ENCODE results near the gene PPP2R2C.

The PPP2R2C gene

GRCh38 chr4:6379767-6380745, 92.4 kb downstream of the PPP2R2C start:
- TF ChIP-seq JUND (IDR thresholded peaks at IDR 0.05; ENCODE audit: low read depth) = no peak
- in situ Hi-C loops (cut with HindIII; ENCODE audit: low pct_unique_long_range_greater_than_20kb, low sequenced_read_pairs) = no loop called here

GRCh38 chr4:6378493-6379445, 93.6 kb downstream of the PPP2R2C start:
- no peak for DNase-seq (ENCODE audit: low read depth in 1 of 2, low spot score in 1 of 2)
- in situ Hi-C loops (cut with HindIII; ENCODE audit: low pct_unique_long_range_greater_than_20kb, low sequenced_read_pairs) = no loop called here
- TF ChIP-seq JUND (IDR thresholded peaks at IDR 0.05; ENCODE audit: low read depth) = no peak

More at GRCh38 chr4:6379767-6380745, 92.4 kb downstream of the PPP2R2C start:
- no peak for DNase-seq (ENCODE audit: low read depth in 1 of 2, low spot score in 1 of 2)

GRCh38 chr4:6377626-6378492, 94.6 kb downstream of the PPP2R2C start:
- in situ Hi-C loops (cut with HindIII; ENCODE audit: low pct_unique_long_range_greater_than_20kb, low sequenced_read_pairs) = no loop called here
- no peak for TF ChIP-seq JUND (IDR thresholded peaks at IDR 0.05; ENCODE audit: low read depth)
- DNase-seq (ENCODE audit: low read depth in 1 of 2, low spot score in 1 of 2) = no peak

GRCh38 chr4:6375620-6376295, 96.7 kb downstream of the PPP2R2C start:
- no peak for TF ChIP-seq JUND (IDR thresholded peaks at IDR 0.05; ENCODE audit: low read depth)
- in situ Hi-C loops (cut with HindIII; ENCODE audit: low pct_unique_long_range_greater_than_20kb, low sequenced_read_pairs) = no loop called here
- no peak for DNase-seq (ENCODE audit: low read depth in 1 of 2, low spot score in 1 of 2)

GRCh38 chr4:6374575-6374974, 97.8 kb downstream of the PPP2R2C start:
- no peak for DNase-seq (ENCODE audit: low read depth in 1 of 2, low spot score in 1 of 2)
- in situ Hi-C loops (cut with HindIII; ENCODE audit: low pct_unique_long_range_greater_than_20kb, low sequenced_read_pairs) = no loop called here
- TF ChIP-seq JUND (IDR thresholded peaks at IDR 0.05; ENCODE audit: low read depth) = no peak

- DNase-seq (ENCODE audit: low read depth in 1 of 2, low spot score in 1 of 2) = no peak
- in situ Hi-C loops (cut with HindIII; ENCODE audit: low pct_unique_long_range_greater_than_20kb, low sequenced_read_pairs) = no loop called here
Observed at GRCh38 chr4:6373541-6374410, 98.6 kb downstream of the PPP2R2C start.

GRCh38 chr4:6372649-6373525, 99.5 kb downstream of the PPP2R2C start:
- in situ Hi-C loops (cut with HindIII; ENCODE audit: low pct_unique_long_range_greater_than_20kb, low sequenced_read_pairs) = no loop called here
- peak; percentile 79 to 96 for DNase-seq (ENCODE audit: low read depth in 1 of 2, low spot score in 1 of 2)
- TF ChIP-seq JUND (IDR thresholded peaks at IDR 0.05; ENCODE audit: low read depth) = no peak

More at GRCh38 chr4:6373541-6374410, 98.6 kb downstream of the PPP2R2C start:
- no peak for TF ChIP-seq JUND (IDR thresholded peaks at IDR 0.05; ENCODE audit: low read depth)

GRCh38 chr4:6371812-6372211, 100.6 kb downstream of the PPP2R2C start:
- no peak for DNase-seq (ENCODE audit: low read depth in 1 of 2, low spot score in 1 of 2)
- in situ Hi-C loops (cut with HindIII; ENCODE audit: low pct_unique_long_range_greater_than_20kb, low sequenced_read_pairs) = no loop called here
- no peak for TF ChIP-seq JUND (IDR thresholded peaks at IDR 0.05; ENCODE audit: low read depth)

- in situ Hi-C loops (cut with HindIII; ENCODE audit: low pct_unique_long_range_greater_than_20kb, low sequenced_read_pairs) = no loop called here
- no peak for TF ChIP-seq JUND (IDR thresholded peaks at IDR 0.05; ENCODE audit: low read depth)
- DNase-seq (ENCODE audit: low read depth in 1 of 2, low spot score in 1 of 2) = no peak
Observed at GRCh38 chr4:6371271-6371670, 101.1 kb downstream of the PPP2R2C start.

Measured in T47D (cell line).